SU-DHL-6 (cell line): Measurements from ENCODE around the gene FAM120B.

Experiments
- H2AFZ ChIP-seq: fragments of 200-600 bp; sonication (generic); 2 replicates; pipeline ENCODE4 v1.6.1; 2014; ENCODE audit warnings: low read depth, mild to moderate bottlenecking, moderate library complexity, mixed read lengths, antibody characterized with exemption, low read length; ENCODE audit not compliant: severe bottlenecking
- H3F3A ChIP-seq: fragments of 200-600 bp; shearing (Covaris generic); 2 replicates; pipeline ENCODE4 v1.6.0; 2016; ENCODE audit warnings: antibody characterized with exemption, mild to moderate bottlenecking; ENCODE audit not compliant: insufficient read depth
- H3K27ac ChIP-seq: fragments of 200-600 bp; sonication (generic); 2 replicates; pipeline ENCODE4 v1.5.1; 2016; ENCODE audit warnings: low read depth, mild to moderate bottlenecking, low read length, moderate library complexity, mixed read lengths
- H3K27me3 ChIP-seq: fragments of 200-600 bp; sonication (generic), shearing (Covaris generic); 2 replicates; pipeline ENCODE4 v1.6.0; 2014; ENCODE audit warnings: mild to moderate bottlenecking, low read length
- H3K36me3 ChIP-seq: fragments of 200-600 bp; sonication (generic); 2 replicates; pipeline ENCODE4 v1.6.1; 2014; ENCODE audit warnings: mild to moderate bottlenecking, low read length, mixed read lengths
- H3K4me2 ChIP-seq: fragments of 300-600, 200-600 bp; shearing (Covaris generic), sonication (generic); 2 replicates; pipeline ENCODE4 v1.6.0; 2014; ENCODE audit warnings: low read length, low read depth, mild to moderate bottlenecking; ENCODE audit not compliant: poor library complexity, severe bottlenecking
- H3K4me3 ChIP-seq: fragments of 200-600 bp; sonication (generic); 2 replicates; pipeline ENCODE4 v1.5.1; 2014; ENCODE audit warnings: antibody characterized with exemption, low read length, mild to moderate bottlenecking, mixed read lengths; ENCODE audit not compliant: insufficient read depth, poor library complexity, severe bottlenecking
- H3K79me2 ChIP-seq: fragments of 200-600 bp; sonication (generic); 2 replicates; pipeline ENCODE4 v1.6.1; 2014; ENCODE audit warnings: mild to moderate bottlenecking, low read length, moderate library complexity; ENCODE audit not compliant: insufficient read depth
- H3K9ac ChIP-seq: fragments of 200-600 bp; sonication (generic); 2 replicates; pipeline ENCODE4 v1.7.0; 2014; ENCODE audit warnings: mild to moderate bottlenecking, low read length
- H3K9me2 ChIP-seq: fragments of 200-600 bp; sonication (generic); replicated peaks from 2 replicates; pipeline ENCODE4 v1.6.1; 2014; ENCODE audit warnings: low read length; ENCODE audit not compliant: insufficient read depth
- H3K9me3 ChIP-seq: fragments of 200-600 bp; sonication (generic); 2 replicates; pipeline ENCODE4 v1.6.1; 2014; ENCODE audit warnings: low read length, mixed read lengths; ENCODE audit not compliant: insufficient read depth
- H4K20me1 ChIP-seq: fragments of 200-600 bp; sonication (generic); 2 replicates; pipeline ENCODE4 v1.6.1; 2014; ENCODE audit warnings: low read depth, mild to moderate bottlenecking, antibody characterized with exemption, low read length, moderate library complexity, mixed read lengths
- CTCF ChIP-seq: fragments of 200-600 bp; sonication (generic); IDR thresholded peaks from one replicate; pipeline ENCODE4 v1.5.1; 2017; ENCODE audit warnings: antibody characterized with exemption, mild to moderate bottlenecking, low read length, moderate library complexity; ENCODE audit not compliant: insufficient read depth, poor library complexity, severe bottlenecking
- EZH2phosphoT487 ChIP-seq: fragments of 200-600 bp; sonication (generic), shearing (Covaris generic); conservative IDR thresholded peaks from 2 replicates; pipeline ENCODE4 v1.6.1; 2018; ENCODE audit warnings: mild to moderate bottlenecking, antibody characterized with exemption, low read length, moderate library complexity, mixed read lengths

FAM120B gene

GRCh38 chr6:170403451-170403850 is 96.9 kb downstream of the FAM120B start:
- Histone ChIP-seq H3K9me2 (no peaks in the 10 kb centered on the region), H3K79me2 (no peaks in the 10 kb centered on the region)

GRCh38 chr6:170404036-170404435 is 97.5 kb downstream of the FAM120B start:
- H2AFZ ChIP-seq: no peak overlapping the region
- no peaks in the 10 kb centered on the region for H3K27me3 ChIP-seq
- H3K27ac ChIP-seq: no peak overlapping the region
- H4K20me1 ChIP-seq: no peaks in the 10 kb centered on the region
- no peak overlapping the region for H3K4me2 ChIP-seq
- no peak overlapping the region for H3K4me3 ChIP-seq
- H3K9me3 ChIP-seq: no peaks in the 10 kb centered on the region
- H3K36me3 ChIP-seq: no peaks in the 10 kb centered on the region
- no peak overlapping the region for H3K9ac ChIP-seq
- H3K79me2 ChIP-seq: no peaks in the 10 kb centered on the region
- no peaks in the 10 kb centered on the region for H3K9me2 ChIP-seq
- no peak for TF ChIP-seq CTCF
- H3F3A ChIP-seq: no peaks in the 10 kb centered on the region

More at GRCh38 chr6:170403451-170403850, 96.9 kb downstream of the FAM120B start:
- Histone ChIP-seq H3K4me2 (no peak overlapping the region), H3K27ac (no peak overlapping the region), H3K4me3 (no peak overlapping the region), H4K20me1 (no peaks in the 10 kb centered on the region), H3K9ac (no peak overlapping the region), H3F3A (no peaks in the 10 kb centered on the region), H3K36me3 (no peaks in the 10 kb centered on the region), H3K9me3 (no peaks in the 10 kb centered on the region), H3K27me3 (no peaks in the 10 kb centered on the region), H2AFZ (no peak overlapping the region)
- TF ChIP-seq EZH2phosphoT487: no peak
- no peak for TF ChIP-seq CTCF

- no peak for TF ChIP-seq EZH2phosphoT487
- TF ChIP-seq CTCF: no peak
- H3K27me3 ChIP-seq: no peaks in the 10 kb centered on the region
- no peaks in the 10 kb centered on the region for H3K9me3 ChIP-seq
- H3F3A ChIP-seq: no peaks in the 10 kb centered on the region
- no peak overlapping the region for H3K4me2 ChIP-seq
- no peak overlapping the region for H2AFZ ChIP-seq
- H4K20me1 ChIP-seq: no peaks in the 10 kb centered on the region
- H3K27ac ChIP-seq: no peak overlapping the region
- no peaks in the 10 kb centered on the region for H3K36me3 ChIP-seq
- no peak overlapping the region for H3K9ac ChIP-seq
- H3K4me3 ChIP-seq: no peak overlapping the region
- no peaks in the 10 kb centered on the region for H3K9me2 ChIP-seq
- no peaks in the 10 kb centered on the region for H3K79me2 ChIP-seq
These were observed 98.1 kb downstream of the FAM120B start for GRCh38 chr6:170404697-170405096.
